Activated CD8-positive, alpha-beta memory T cell treated with anti-CD3 and anti-CD28 coated beads, Interleukin-2, amount 10 ng/mL, durations not matched to agents 7 days and 5 days (primary cell): Measurements from ENCODE around the gene APOB. TPM values are rescaled to one million over a fixed set of nuclear protein-coding genes. Genes with fewer than 3 reads are reported as not detected.

ENCODE experiments used
- ATAC-seq: fragments of 150-1000 bp; cut with Tn5 transposase; one replicate; pipeline ENCODE4 v1.10.0; 2021; ENCODE audit warnings: moderate library complexity
- CTCF ChIA-PET: fragments of 350-600 bp; sonication (Branson Sonifier 250); formaldehyde crosslinking; loops from one replicate; lab custom pipeline; 2021; ENCODE audit warnings: antibody characterized with exemption; lab: Charles Lee
- DNase-seq: peaks from one replicate; pipeline ENCODE4 v3.0.0-alpha.2; 2020
- H3K27ac Mint-ChIP-seq: one replicate; pipeline ENCODE4 v1.8.0; 2021; ENCODE audit warnings: mild to moderate bottlenecking, mixed read lengths
- H3K27me3 Mint-ChIP-seq: one replicate; pipeline ENCODE4 v1.8.0; 2021; ENCODE audit warnings: mixed read lengths
- H3K36me3 Mint-ChIP-seq: one replicate; pipeline ENCODE4 v1.8.0; 2021; ENCODE audit warnings: mild to moderate bottlenecking, mixed read lengths
- H3K4me1 Mint-ChIP-seq: one replicate; pipeline ENCODE4 v1.8.0; 2021; ENCODE audit warnings: mixed read lengths
- H3K4me3 Mint-ChIP-seq: one replicate; pipeline ENCODE4 v1.8.0; 2021; ENCODE audit warnings: mild to moderate bottlenecking, moderate library complexity, mixed read lengths
- H3K9me3 Mint-ChIP-seq: one replicate; pipeline ENCODE4 v1.8.0; 2022; ENCODE audit warnings: low read depth, mixed read lengths
- total RNA-seq, 2 experiments: library from RNA; stranded (reverse); gene quantifications; one replicate each; pipeline ENCODE4 v1.2.3, GENCODE V29; 2021

The APOB gene
- total RNA-seq, 2 experiments from 2014 or later = not detected

DNA sequence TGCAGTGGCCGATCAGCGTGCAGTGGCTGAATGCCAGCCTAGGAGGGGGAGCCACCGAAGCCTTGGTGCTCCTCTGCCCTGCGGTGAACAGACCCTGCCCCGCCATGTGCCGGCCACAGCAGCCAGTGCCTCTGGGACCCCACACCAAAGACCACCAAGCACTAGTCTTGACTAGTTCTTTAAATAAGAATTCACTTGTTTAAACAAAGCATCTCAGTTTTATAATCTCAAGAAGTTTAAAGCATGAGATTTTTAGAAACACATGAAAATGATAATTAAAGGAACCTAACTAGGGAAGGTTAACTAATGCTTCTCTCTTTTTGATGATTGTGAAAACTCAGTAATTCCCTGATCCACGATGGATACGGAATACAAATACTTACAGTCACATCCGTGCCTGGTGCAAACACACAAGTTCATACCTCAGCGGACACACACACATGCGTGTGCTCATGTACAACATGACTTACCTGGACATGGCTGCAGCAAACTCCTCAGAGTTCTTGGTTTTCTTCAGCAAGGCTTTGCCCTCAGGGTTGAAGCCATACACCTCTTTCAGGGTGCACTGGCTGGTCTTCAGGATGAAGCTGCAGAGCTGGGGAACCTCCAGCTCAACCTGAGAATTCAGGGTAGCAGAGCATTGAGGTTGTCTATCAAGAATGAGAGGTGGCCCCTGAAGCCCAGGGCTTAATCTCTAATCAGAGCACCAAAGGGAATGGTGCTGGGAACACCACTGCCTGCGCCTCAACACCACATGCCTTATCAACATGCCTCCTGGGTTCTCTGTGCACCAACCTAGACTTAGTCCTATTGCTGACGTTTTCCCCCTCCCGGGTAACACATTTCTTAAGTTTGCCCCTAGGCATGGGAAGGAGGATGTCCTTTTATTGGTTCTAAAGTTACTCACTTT lies 3.1 kb downstream of the APOB start:
- no peak overlapping the region for H3K27ac Mint-ChIP-seq
- ATAC-seq (no peak), DNase-seq (no peak)
- CTCF ChIA-PET = interaction anchor here (1.1 kb wide), 1 partner anchor 276 kb away, joined by 6 read pairs; no protein-coding TSS in a partner anchor
- no peak overlapping the region for H3K4me3 Mint-ChIP-seq
- peaks cover 3% of the 10 kb centered on the region for H3K4me1 Mint-ChIP-seq
- no peaks in the 10 kb centered on the region for H3K36me3 Mint-ChIP-seq
- no peaks in the 10 kb centered on the region for H3K9me3 Mint-ChIP-seq
- peaks cover 28% of the 10 kb centered on the region for H3K27me3 Mint-ChIP-seq

GRCh38 chr2:21039979-21040467 lies 3.9 kb downstream of the APOB start:
- H3K4me1 Mint-ChIP-seq = peaks cover 3% of the 10 kb centered on the region
- H3K9me3 Mint-ChIP-seq = no peaks in the 10 kb centered on the region
- peaks cover 22% of the 10 kb centered on the region for H3K27me3 Mint-ChIP-seq
- ATAC-seq (no peak), DNase-seq (no peak)
- no peaks in the 10 kb centered on the region for H3K36me3 Mint-ChIP-seq
- H3K4me3 Mint-ChIP-seq = no peak overlapping the region
- CTCF ChIA-PET = no interaction called here
- H3K27ac Mint-ChIP-seq = no peak overlapping the region

- no peak overlapping the region for H3K4me3 Mint-ChIP-seq
- ATAC-seq = no peak
- CTCF ChIA-PET = no interaction called here
These were observed 4.8 kb downstream of the APOB start for GRCh38 chr2:21039080-21039556.

DNA sequence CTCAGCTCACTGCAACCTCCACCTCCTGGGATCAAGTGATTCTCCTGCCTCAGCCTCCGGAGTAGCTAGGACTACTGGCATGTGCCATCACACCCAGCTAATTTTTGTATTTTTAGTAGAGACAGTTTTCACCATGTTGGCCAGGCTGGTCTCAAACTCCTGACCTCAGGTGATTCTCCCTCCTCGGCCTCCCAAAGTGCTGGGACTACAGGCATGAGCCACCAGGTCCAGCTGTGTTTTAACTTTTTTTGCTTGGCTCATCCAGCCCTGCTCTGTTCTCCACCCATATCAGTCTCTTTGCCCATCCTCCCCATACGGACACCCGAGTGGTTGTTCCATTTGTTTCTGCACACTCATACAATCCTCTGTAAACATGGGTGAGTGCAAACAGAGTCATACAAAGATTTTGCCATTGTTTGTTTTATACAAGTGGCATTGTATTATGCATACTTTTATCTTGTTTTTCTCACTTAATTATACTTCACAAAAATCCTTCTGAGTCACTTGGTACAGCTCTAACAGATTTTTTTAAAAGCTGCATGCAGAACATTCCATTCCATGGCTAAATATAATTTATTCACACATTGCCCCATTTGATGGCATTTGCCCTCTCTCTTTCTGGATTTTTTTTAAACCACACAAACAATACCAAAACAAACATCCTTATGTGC lies 5.3 kb downstream of the APOB start:
- Mint-ChIP-seq H3K27me3 (peaks cover 12% of the 10 kb centered on the region), H3K36me3 (no peaks in the 10 kb centered on the region), H3K27ac (no peak overlapping the region), H3K9me3 (no peaks in the 10 kb centered on the region), H3K4me3 (no peak overlapping the region), H3K4me1 (peaks cover 3% of the 10 kb centered on the region)
- ATAC-seq (no peak), DNase-seq (no peak)
- CTCF ChIA-PET = no interaction called here

More at GRCh38 chr2:21039080-21039556, 4.8 kb downstream of the APOB start:
- Mint-ChIP-seq H3K36me3 (no peaks in the 10 kb centered on the region), H3K27me3 (peaks cover 13% of the 10 kb centered on the region), H3K4me1 (peaks cover 3% of the 10 kb centered on the region), H3K9me3 (no peaks in the 10 kb centered on the region), H3K27ac (no peak overlapping the region)
- no peak for DNase-seq

- Mint-ChIP-seq H3K27ac (no peak overlapping the region), H3K27me3 (peaks cover 5% of the 10 kb centered on the region), H3K36me3 (no peaks in the 10 kb centered on the region), H3K4me1 (no peaks in the 10 kb centered on the region), H3K9me3 (no peaks in the 10 kb centered on the region), H3K4me3 (no peak overlapping the region)
- CTCF ChIA-PET = no interaction called here
- DNase-seq (no peak), ATAC-seq (no peak)
These were observed 6.2 kb downstream of the APOB start for GRCh38 chr2:21037671-21038108.

GRCh38 chr2:21036708-21037670 lies 6.9 kb downstream of the APOB start:
- Mint-ChIP-seq H3K36me3 (no peaks in the 10 kb centered on the region), H3K4me1 (no peaks in the 10 kb centered on the region), H3K27ac (no peak overlapping the region), H3K27me3 (peaks cover 2% of the 10 kb centered on the region), H3K9me3 (no peaks in the 10 kb centered on the region), H3K4me3 (no peak overlapping the region)
- DNase-seq (no peak), ATAC-seq (no peak)
- CTCF ChIA-PET = no interaction called here

DNA sequence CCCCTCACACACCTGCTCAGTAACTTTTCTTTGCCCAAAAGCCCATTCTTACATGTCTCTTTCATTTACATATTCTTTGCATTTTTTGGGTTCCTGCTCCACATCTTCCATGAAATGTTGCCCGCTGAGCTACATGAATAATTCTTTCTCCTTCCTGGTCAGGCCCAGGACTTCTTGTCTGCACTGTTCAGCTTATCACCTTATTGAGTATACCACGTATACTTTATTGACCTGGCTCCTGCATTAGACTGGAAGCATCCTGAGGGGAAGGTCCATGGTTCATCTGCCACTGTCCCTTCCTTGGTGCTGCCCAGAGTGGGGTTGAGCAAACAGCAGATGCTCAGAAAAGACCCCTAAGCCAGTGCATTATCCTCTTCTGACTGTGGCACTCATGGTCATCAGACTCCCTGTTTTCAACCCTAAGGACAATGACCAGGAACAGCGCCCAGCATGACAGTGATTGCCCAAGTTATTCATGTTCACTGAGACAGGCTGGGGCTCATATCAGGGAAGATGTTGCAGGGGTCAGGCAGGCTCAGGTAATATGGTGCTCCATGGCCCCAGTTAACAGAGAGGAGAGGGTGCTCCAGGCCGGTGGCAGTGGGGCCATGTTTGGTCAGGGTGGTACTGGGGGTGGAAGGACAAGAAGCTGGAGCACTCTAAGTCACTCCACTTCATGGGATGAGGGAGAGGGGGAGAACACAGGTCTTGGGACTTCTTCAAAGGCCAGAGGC lies 7.7 kb downstream of the APOB start:
- CTCF ChIA-PET = no interaction called here
- H3K4me3 Mint-ChIP-seq = no peak overlapping the region
- H3K27ac Mint-ChIP-seq = no peak overlapping the region
- H3K9me3 Mint-ChIP-seq = no peaks in the 10 kb centered on the region
- DNase-seq (no peak), ATAC-seq (no peak)
- no peaks in the 10 kb centered on the region for H3K4me1 Mint-ChIP-seq
- H3K36me3 Mint-ChIP-seq = no peaks in the 10 kb centered on the region
- peaks cover 1% of the 10 kb centered on the region for H3K27me3 Mint-ChIP-seq

DNA sequence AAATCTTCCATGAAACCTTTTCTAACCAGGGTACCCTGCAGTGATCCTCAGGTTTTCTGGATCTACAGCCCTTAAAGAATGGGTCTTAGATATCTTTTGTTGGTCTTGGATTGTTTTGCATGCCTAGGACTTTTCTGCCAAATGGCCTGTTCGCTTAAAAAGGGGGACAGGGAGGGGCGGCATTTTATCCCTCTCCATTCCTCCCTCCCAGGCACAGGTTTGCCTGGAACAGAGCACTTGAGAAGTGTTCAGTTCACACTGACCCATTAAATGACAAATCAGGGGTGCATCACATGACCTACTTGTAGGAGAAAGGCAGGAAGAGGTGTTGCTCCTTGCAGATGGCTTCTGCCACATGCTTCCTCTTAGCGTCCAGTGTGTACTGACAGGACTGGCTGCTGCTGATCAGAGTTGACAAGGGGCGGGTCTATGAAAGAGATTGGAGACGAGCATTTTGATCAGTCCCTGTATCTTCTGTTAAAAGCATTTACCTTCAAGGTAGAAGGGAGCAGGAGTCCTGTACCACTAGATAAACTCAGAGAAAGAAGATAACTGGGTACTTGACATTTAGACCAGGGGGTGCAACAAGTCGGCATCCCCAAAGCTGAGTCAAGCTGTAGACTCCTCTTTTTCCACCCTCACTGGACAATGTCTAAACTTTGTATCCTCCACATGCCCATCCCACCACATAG lies 8.4 kb downstream of the APOB start:
- H3K4me1 Mint-ChIP-seq = no peaks in the 10 kb centered on the region
- ATAC-seq = no peak

DNA sequence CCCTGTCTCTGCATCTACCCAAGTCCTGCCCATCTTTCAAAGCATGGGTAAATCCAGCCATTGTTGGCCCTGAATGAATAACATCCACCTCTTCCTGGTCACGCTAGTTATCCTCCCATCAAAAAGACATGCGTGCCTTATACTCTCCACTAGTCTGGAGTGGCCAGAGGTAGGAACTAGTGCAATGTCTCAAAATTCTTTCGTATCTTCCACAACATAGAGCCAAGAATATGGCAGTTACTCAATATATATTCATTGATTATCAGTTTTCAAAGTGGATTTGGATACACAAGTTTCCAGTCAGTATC lies 8.9 kb downstream of the APOB start:
- CTCF ChIA-PET = no interaction called here
- H3K9me3 Mint-ChIP-seq = no peaks in the 10 kb centered on the region
- H3K4me1 Mint-ChIP-seq = no peaks in the 10 kb centered on the region
- no peaks in the 10 kb centered on the region for H3K36me3 Mint-ChIP-seq
- ATAC-seq (no peak), DNase-seq (no peak)
- H3K27me3 Mint-ChIP-seq = peaks cover 7% of the 10 kb centered on the region
- no peak overlapping the region for H3K4me3 Mint-ChIP-seq
- H3K27ac Mint-ChIP-seq = no peak overlapping the region

More for the DNA sequence above, 8.4 kb downstream of the APOB start:
- peaks cover 7% of the 10 kb centered on the region for H3K27me3 Mint-ChIP-seq
- H3K27ac Mint-ChIP-seq = no peak overlapping the region
- CTCF ChIA-PET = no interaction called here
- no peaks in the 10 kb centered on the region for H3K9me3 Mint-ChIP-seq
- no peak overlapping the region for H3K4me3 Mint-ChIP-seq
- no peaks in the 10 kb centered on the region for H3K36me3 Mint-ChIP-seq
- no peak for DNase-seq

DNA sequence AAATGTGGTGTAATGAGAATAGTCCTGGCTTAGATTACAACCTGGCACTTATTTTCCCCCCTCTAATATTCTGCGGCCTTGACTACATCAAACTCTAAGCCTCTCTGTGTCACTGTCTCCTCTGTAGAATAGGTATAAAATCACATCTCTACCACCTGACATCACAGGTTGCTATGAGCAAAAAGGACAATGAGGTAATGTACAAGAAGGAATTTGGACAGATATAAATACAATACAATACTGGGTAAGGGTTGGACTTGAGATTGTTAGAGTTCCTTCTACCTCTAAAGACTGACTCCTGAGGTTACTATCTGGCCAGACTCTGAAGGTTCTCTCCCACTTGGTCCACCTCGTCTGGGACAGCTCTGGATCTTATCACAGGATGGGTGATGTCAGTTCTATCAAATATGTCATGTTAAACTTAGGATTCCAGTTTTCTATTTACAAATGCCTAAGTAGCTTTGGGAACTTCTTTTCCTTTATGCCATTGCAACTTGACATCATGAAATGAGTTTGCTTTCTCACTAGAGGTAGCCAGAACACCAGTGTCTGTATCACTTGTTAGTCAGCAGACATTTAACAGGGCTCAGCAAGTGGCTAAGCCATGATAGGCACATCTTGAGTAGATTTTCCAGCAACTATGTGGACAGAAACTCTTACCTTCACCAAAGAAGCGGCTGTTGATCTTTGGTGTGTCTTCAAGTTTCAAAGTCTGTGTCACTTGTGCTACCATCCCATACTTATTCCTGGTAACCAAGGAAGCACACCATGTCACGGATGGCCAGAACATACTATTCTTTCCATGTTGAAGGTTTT lies 9.5 kb downstream of the APOB start:
- Mint-ChIP-seq H3K4me1 (no peaks in the 10 kb centered on the region), H3K4me3 (no peak overlapping the region), H3K27ac (no peak overlapping the region), H3K36me3 (no peaks in the 10 kb centered on the region), H3K27me3 (peaks cover 7% of the 10 kb centered on the region), H3K9me3 (no peaks in the 10 kb centered on the region)
- CTCF ChIA-PET = interaction anchor here (1.1 kb wide), 1 partner anchor 8 kb away, joined by 3 read pairs; no protein-coding TSS in a partner anchor
- DNase-seq (no peak), ATAC-seq (no peak)
